C4-2B (cell line): ENCODE measurements around the gene C19orf81.

Experiments used
- H3K27ac ChIP-seq: fragments of 450-650 bp; 2 replicates; pipeline ENCODE4 v1.5.1; 2017
- CTCF ChIP-seq: fragments of 450-650 bp; conservative IDR thresholded peaks from 2 replicates; pipeline ENCODE4 v1.5.1; 2017; ENCODE audit warnings: mild to moderate bottlenecking
- ZFX ChIP-seq: fragments of 450-650 bp; IDR thresholded peaks from 2 replicates; pipeline ENCODE4 v1.6.1; 2017

C19orf81 gene

GRCh38 chr19:50633973-50634372 lies 15.3 kb upstream of the C19orf81 start:
- no peak for TF ChIP-seq CTCF
- TF ChIP-seq ZFX, result no peak
- H3K27ac ChIP-seq, result no peak overlapping the region

GRCh38 chr19:50636317-50637085 lies 12.7 kb upstream of the C19orf81 start:
- TF ChIP-seq CTCF (no peak), ZFX (no peak)
- H3K27ac ChIP-seq, result no peak overlapping the region

- TF ChIP-seq ZFX (no peak), CTCF (no peak)
- H3K27ac ChIP-seq, result no peak overlapping the region
These were observed 10.6 kb upstream of the C19orf81 start for GRCh38 chr19:50638600-50638999.

GRCh38 chr19:50639121-50640112 lies 9.8 kb upstream of the C19orf81 start, which contains the start of gene SYT3:
SYT3 (minus strand) TSS chr19:50639881; CDS start chr19:50637411, 2,470 bp downstream.
- no peak within 1 kb of the TSS for H3K27ac ChIP-seq
- no peak for TF ChIP-seq CTCF
- no peak for TF ChIP-seq ZFX

GRCh38 chr19:50640368-50640767 lies 8.9 kb upstream of the C19orf81 start:
- H3K27ac ChIP-seq, result no peak overlapping the region
- TF ChIP-seq ZFX (no peak), CTCF (no peak)

- no peak overlapping the region for H3K27ac ChIP-seq
- TF ChIP-seq ZFX, result no peak
- no peak for TF ChIP-seq CTCF
These were observed 4.8 kb upstream of the C19orf81 start for GRCh38 chr19:50644315-50644915.
